HG03571 (cell line): ENCODE results near the gene ZC3H12C.
"Not testable (repeated sequence)": the region's sequence is repeated elsewhere in the genome, so short reads cannot be mapped to it uniquely, and the experiment has no call there.

Experiments used
- ATAC-seq: cut with Tn5 transposase; IDR thresholded peaks from one replicate; pipeline ENCODE4 v1.9.1; 2021; ENCODE audit not compliant: unreplicated experiment

Gene ZC3H12C

DNA sequence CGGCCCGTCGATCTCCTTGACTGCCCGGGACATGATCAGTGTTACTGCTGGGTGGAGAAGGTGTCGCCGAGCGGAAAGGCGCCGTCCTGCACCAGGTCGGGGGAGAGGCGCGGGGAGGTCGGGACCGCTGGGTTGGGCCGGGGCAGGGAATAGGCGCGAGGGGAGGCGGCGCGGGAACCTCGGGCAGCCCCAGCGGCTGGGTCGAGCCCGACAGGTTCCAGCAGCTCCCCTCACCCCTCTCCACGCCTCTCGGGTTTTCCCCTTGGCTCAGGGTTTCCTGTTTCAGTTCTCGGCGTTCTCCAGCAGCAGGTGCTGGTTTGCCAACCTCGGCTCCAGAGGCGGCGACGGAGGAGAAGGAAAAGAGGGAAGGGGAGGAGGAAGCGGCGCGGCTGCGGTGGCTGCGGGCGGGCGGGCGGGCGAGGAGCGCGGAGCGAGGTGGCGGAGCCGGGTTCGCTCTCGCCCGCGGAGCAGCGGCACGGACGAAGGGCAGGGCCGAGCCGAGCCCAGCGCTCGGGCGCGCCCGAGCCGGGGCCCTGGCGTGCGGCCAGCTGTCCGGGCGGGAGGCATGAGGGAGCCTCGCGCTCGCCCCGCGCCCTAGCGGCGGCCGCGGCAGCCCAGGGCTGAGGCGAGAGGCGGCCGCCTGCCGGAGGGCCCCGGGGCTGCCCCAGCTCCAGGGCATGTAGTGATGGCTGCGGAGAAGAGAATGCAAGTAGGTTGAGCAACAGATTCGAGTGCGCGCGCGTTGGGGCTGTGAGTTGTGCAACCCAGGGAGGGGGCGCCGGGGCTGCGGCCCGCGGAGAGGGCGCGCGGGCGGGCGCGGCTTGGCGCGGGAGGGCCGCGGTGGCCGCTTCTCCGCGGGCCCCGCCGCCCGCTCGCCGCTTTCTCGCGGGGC is at the start of gene ZC3H12C:
Gene ZC3H12C, plus strand, starts transcription at position 878 of the 892 bp plus-strand sequence. CDS start 20 bp downstream, outside the sequence.
- ATAC-seq = peak; percentile 74

DNA sequence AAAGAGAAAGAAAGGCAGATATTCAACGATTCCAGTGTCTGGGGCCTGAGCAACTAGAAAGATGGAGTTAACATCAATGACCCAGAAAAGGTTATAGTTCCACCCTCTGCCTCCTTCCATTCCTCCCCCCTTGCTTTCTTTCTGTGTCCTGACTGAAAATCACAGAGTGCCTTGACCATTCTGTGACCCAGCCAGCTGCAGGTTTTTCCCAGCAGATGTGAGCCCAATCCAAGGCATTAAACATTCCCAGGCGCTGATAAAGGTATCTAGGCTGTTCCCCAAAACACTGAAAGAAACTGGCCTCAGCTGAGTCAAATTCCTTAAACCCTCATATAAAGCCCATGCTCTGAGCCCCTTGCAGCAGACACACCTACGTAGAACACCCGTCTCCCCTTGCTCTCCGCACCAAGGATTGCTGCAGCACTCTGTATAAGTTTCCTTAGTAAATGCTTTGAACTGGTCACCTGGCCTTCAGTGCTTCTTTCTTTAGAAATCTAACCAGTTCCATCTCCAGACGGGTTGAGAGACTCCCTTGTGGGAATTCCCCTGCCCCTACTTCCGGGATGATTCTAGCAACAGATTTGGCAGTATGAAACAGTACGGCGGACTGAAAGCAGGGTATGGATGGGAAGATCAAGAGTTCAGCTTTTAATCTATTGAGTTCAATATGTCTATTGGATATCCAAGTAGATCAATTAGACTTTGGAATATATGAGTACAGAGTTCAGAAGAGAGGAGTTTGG is 48.8 kb upstream of the ZC3H12C start:
- no peak for ATAC-seq

DNA sequence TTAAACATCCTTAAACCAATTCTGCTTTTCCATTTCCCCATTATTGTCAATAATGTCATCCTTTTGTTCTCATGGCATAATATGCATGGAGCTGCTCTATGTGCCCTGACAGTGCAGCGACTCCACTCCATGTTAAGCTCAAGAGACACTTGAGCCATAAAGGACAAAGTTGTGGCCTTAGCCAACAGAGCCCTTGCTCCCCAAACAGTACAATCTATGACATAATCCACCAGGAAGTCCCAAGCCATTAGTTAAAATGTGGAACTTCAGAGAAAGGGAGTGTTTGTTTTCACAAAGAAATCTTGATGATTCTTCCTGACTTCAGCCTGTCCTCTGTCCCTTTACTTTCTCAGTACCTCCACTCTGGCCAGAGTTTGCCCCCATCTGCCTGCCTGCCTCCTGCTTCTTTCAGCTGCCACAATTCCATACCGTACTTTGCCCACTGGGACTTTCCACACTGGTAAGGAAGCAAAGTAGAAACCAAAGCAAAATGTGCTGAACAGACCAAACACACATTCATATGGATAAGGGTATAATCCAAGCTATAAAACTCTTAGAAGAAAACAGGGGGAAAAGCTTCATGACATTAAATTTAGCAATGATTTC is 46.3 kb upstream of the ZC3H12C start:
- no peak for ATAC-seq

DNA sequence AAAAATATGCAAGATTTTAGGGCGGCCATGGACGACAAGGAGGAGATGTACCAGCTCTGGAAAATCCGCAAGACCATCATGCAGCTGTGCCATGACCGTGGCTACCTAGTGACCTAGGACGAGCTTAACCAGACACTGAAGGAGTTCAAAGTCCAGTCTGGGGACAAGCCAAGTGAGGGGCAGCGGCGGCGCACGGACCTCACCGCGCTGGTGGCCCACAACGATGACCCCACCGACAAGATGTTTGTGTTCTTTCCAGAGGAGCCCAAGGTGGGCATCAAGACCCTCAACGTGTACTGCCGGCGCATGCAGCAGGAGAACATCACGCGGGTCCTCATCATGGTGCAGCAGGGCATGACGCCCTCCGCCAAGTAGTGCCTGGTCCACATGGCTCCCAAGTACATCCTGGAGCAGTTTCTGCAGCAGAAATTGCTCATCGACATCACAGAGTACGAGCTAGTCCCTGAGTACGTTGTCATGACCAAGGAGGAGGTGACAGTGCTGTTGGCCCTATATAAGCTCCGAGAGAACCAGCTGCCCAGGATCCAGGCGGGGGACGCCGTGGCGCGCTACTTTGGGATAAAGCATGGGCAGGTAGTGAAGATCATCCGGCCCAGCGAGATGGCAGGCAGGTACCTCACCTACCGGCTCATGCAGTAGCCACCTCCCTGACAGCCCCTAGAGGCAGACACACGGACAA is 43.5 kb upstream of the ZC3H12C start:
- ATAC-seq = no peak

DNA sequence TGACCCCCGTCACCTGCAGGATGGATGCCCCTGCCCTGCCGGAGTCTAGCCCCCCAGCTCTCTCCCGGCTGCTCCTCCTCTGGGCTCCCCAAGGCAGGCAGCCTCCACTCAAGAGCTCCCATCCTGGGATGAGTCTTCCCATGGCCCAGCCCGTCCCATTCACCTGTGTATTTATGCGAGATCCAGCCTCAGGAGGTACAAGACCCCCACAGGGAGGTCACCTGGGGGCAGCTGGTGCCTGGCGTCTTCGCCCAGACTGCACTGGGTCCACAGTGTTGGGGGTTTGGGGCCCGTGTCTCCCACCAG is 43.0 kb upstream of the ZC3H12C start:
- no peak for ATAC-seq

DNA sequence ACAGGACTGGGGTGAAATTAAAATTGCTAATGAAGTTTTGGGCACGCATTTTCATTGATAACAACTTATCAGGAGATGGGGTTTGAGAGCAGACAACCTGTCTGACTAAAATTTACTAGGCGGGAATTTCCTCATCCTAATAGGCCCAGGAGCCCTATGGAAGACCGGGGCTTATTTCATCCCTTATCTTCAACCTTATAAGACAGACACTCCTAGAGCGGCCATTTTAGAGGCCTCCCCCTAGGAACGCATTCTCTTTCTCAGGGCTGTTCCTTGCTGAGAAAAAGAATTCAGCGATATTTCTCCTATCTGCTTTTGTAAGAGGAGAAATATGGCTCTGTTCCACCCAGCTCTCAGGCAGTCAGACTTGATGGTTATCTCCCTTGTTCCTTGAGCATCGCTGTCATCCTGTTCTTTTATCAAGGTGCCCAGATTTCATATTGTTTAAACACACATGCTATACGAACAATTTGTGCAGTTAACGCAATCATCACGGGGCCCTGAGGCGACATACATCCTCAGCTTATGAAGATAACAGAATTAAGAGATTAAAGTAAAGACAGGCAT is 39.3 kb upstream of the ZC3H12C start:
- ATAC-seq = no peak

DNA sequence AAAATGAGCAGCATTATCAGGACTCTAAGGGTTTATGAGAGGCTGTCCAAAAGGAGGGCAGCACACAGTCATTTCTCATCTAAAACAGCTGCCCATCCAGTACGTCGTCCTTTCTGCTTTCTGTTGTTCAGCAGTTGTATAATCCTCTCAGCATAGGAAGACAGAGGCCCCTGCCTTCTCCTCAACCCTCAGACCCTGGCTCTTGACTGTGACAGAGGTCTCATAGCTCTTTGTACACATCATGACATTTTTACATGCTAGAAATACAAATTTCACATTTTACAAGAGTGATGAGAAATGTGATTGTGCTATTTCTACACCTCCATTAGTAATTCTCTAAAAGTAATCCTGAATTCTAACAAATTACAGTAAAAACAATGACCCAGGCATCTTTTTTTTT is 36.2 kb upstream of the ZC3H12C start:
- ATAC-seq = no peak

DNA sequence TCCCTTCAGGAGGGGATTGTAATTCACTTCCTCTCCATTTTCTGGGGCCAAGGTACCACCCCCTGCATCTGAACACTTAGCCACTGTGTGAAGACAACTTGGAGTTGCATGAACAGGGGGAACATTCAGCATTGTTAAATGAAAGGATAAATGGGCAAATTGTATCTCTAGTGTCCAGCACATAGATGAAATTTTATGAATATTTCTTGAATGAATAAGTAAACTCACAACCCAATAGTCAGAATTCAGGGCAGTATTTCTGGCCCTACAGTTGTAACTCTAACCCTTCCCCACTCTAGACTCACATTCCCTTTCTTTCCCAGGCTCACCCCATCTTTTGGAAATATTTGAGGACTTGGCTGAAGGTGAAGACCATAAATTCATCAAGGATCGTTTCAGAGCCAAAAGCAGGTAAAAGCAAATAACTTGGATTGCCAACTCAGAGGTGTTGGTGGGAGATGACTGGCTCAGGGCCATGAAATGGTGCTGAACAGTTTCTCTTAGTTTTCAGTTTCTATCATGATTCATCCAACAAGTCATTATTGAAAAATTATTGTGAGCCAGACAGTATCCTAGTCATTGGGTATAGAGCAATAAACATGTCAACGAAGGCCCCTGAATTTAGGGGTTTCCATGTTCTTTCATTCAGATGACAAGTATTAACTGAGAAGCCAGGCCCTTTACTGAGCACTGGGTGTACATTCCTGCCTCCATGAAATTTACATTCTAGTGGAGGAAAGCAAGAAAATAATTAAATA is 33.3 kb upstream of the ZC3H12C start:
- no peak for ATAC-seq

DNA sequence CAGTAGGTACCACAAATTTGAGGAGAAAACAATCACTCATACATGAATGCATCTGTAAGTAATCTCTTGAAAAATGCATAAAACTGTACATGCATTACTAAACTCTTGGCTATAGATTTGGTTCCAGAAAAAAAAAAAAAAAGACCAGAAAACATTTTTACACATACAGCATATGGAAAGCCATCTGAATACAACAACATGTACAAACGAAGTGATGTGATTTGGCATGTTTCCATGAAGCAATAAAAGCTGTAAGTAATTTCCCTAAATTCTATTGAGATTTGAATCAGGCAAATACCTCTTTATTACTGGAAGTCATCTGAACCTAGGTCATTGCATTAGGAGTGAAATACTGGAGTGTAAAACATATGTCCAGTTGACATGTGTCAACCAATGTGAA is 31.9 kb upstream of the ZC3H12C start:
- no peak for ATAC-seq

DNA sequence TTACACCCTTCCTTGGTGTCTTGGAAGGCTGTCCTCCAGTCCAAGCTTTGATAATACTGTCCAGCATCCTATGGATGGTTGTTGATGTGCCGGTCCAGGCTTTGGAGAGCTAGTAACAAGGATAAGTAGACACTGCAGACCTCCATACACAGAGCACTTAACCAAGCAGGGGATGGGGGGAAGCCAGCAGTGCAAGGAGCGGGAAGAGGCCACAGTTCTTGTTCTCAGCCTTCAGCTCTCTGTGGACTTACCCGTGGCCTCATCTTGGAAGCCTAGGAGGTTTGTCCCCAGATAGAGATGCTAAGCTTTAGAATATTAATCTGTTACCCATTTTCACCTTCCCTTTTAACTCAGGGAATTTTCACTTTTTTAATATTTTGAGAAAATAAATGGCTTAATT is 30.9 kb upstream of the ZC3H12C start:
- ATAC-seq = no peak

DNA sequence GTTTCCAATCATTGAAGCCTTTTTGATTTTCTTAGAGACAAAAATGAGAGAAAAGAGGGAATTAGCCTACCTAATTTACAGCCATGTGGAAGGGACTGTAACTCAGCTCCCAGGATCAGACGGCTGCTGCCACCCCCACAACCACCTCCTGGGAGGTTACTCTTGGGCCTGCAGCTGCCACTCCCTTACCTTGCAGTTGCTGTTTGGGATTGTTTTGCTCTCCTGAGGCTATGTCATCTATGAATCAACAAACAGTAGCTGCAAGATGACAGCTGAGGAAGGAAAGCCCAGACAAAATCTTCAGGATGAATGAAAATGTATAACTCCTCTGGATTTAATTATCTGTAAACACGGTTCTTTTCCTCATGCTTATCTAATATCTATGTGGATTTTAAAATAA is 28.0 kb upstream of the ZC3H12C start:
- ATAC-seq = no peak

DNA sequence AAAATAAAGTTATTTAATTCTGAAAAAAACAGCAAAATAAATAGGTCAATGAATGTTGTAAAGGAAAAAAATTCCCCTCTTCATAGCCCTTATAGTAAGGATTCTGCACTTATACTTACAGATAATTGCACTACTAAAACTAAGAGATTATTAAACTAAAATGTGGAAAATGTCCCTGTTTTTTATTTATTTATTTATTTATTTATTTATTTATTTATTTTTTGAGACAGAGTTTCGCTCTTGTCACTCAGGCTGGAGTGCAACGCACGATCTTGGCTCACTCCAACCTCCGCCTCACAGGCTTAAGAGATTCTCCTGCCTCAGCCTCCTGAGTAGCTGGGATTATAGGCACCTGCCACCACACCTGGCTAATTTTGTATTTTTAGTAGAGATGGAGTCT is 25.2 kb upstream of the ZC3H12C start:
- not testable (repeated sequence) for ATAC-seq

DNA sequence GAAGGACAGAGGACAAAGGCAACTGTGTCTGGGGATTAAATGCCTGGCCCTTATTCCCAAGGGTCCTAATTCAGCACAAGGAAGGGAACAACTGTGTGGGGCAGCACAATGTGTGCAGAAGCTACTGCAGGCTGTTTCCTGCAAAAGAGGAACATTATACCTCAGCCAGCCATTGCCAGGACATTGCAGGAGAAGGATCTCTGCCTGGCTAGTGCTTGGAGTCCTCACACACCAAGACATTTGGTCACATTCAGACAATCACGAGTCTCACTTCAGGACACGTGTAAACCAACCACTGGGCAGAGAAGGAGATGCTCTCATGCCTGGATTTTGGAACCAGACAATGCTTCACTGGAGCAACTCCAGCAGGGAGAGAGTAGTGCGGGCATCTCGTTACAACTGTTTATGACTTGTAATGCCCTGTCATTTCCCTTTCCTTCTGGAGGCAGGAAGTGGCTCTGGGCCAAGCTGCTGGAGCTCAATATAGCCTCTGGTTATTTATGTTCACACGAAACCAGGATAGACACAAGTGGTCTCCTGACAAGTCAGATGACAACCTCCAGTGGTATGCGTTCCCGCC is 23.9 kb upstream of the ZC3H12C start:
- peak; percentile 46 for ATAC-seq

DNA sequence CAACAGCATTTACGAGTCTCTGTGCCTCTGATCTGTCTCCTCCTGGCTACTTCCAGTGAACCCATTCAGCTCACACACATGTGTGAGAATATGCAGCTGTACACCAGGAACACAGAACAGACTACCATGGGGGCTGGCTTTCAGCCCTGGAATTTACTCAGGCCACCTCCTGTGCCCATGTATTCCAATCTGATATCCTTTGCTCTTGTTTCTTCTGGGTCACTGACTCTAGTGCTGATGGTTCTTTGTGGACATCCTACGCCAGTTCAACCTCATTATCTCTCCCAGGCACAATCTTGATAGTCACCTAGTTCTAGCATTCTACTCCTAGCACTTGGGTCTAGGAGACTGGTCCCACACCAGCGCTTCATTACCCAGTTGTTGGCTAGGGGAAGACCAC is 23.0 kb upstream of the ZC3H12C start:
- no peak for ATAC-seq

DNA sequence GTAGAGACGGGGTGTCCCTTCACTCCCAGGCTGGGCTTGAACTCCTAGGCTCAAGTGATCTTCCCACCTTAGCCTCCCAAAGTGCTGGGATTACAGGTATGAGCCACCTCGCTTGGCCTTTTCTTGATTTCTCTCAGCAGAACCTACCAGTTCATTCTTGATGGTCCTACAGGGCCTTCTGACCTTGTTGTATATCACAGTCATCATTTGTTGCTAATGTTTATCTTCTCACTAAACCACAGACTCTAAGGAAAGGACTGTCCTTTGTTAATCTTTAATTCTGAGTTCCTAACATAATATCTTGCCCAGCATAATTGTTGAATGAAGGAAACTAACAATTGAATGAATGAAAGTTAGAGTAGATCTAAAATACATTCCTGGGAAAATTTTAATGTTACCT is 22.0 kb upstream of the ZC3H12C start:
- ATAC-seq = no peak

DNA sequence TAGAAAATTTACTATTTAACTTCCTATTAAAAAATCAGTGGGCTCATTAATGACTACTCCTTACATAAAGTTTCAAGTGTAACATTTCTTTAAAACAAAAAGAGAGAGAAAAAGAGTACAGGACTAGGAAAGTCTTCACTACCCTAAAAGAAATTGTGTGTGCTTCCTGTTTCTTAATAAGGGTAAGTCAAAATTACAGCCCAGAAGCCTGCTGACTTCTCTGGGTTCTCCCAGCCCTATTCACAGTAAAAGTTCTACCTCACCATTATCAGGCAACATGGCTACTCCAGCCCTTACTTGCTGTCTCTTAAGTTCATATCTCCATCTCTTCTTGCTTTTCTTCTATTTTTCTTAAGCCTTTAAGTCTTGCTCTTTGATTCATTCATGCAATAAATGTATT is 20.3 kb upstream of the ZC3H12C start:
- no peak for ATAC-seq

DNA sequence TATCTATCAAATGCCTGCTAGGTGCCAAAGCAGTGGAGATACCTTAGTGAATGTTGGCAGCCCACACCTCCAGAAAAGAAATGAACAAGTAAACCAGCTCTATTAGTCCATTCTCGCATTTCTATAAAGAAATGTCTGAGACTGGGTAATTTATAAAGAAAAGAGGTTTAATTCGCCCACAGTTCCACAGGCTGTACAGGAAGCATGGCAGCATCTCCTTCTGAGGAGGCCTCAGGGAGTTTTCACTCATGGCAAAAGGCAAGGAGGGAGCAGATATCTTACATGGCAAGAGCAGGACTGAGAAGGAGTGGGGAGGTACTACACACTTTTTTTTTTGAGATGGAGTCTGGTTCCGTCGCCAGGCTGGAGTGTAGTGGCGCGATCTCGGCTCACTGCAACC is 18.7 kb upstream of the ZC3H12C start:
- no peak for ATAC-seq

DNA sequence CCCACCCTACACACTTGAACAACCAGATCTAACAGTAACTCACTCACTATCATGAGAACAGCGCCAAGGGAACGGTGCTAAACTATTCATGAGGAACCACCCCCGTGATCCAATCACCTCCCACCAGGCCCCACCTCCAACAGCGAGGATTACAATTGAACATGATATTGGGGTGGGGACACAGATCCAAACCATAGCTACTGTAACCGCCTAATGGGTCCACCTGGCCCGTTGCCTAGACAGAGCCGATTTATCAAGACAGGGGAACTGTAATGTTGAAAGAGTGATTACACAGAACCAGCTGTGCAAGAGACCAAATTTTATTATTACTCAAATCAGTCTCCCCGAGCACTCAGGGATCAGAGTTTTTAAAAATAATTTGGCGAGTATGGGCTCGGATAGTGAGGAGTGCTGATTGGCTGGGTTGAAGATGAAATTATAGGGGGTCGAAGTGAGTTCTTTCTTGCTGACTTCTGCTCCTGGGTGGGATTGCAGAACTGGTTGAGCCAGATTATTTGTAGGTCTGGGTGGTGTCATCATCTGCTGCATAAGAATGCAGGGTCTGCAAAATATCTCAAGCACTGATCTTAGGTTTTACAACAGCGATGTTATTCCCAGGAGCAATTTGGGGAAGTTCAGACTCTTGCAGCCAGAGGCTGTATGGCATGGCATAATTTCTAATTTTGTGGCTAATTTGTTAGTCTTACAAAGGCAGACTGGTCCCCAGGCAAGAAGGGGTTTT is 17.9 kb upstream of the ZC3H12C start:
- ATAC-seq = no peak

DNA sequence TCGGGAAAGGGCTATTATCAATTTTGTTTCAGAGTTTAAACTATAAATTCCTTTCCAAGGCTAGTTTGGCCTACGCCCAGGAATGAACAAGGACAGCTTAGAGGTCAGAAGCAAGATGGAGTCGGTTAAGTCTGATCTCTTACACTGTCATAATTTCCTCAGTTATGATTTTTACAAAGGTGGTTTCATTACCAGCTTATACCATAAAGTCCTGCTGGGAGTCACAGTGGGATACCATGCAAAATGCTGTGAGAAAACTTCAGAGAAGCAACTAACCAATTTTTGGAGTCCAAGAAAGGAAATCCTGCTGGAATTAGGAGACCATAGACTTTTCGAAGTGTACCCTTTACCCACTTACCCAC is 17.4 kb upstream of the ZC3H12C start:
- no peak for ATAC-seq
